DOHH2 (cell line): ENCODE results near the gene FAAH.

Experiments used
- H3F3A ChIP-seq: fragments of 200-600 bp; sonication (generic), shearing (Covaris generic); 2 replicates; pipeline ENCODE4 v1.6.0; 2016; ENCODE audit warnings: antibody characterized with exemption, mild to moderate bottlenecking; ENCODE audit not compliant: control insufficient read depth, insufficient read depth
- H3K27ac ChIP-seq: fragments of 200-600 bp; sonication (generic); 2 replicates; pipeline ENCODE4 v1.5.1; 2014; ENCODE audit warnings: low read depth, mild to moderate bottlenecking, low read length, moderate library complexity
- H3K27me3 ChIP-seq: fragments of 200-600 bp; sonication (generic); 2 replicates; pipeline ENCODE4 v1.6.1; 2014; ENCODE audit warnings: mild to moderate bottlenecking, low read length, mixed read lengths; ENCODE audit not compliant: control insufficient read depth
- H3K36me3 ChIP-seq: fragments of 200-600 bp; sonication (generic); 2 replicates; pipeline ENCODE4 v1.6.1; 2014; ENCODE audit warnings: mild to moderate bottlenecking, low read length, moderate library complexity, mixed read lengths; ENCODE audit not compliant: control insufficient read depth
- H3K4me1 ChIP-seq: fragments of 200-600 bp; sonication (generic); 2 replicates; pipeline ENCODE4 v1.6.1; 2014; ENCODE audit warnings: mild to moderate bottlenecking, low read length, mixed read lengths; ENCODE audit not compliant: control insufficient read depth
- H3K4me2 ChIP-seq: fragments of 200-600 bp; sonication (generic); 2 replicates; pipeline ENCODE4 v1.6.0; 2014; ENCODE audit warnings: mild to moderate bottlenecking, low read length, moderate library complexity
- H3K4me3 ChIP-seq: fragments of 200-600 bp; sonication (generic); 2 replicates; pipeline ENCODE4 v1.5.1; 2014; ENCODE audit warnings: mild to moderate bottlenecking, low read length, mixed read lengths
- H3K79me2 ChIP-seq: fragments of 200-600 bp; sonication (generic); 2 replicates; pipeline ENCODE4 v1.6.1; 2014; ENCODE audit warnings: mild to moderate bottlenecking, low read length, mixed read lengths; ENCODE audit not compliant: control insufficient read depth
- H3K9me2 ChIP-seq: fragments of 200-600 bp; sonication (generic); replicated peaks from 2 replicates; pipeline ENCODE4 v1.6.1; 2014; ENCODE audit warnings: mild to moderate bottlenecking, low read length, mixed read lengths; ENCODE audit not compliant: control insufficient read depth
- H3K9me3 ChIP-seq: fragments of 200-600 bp; sonication (generic); 2 replicates; pipeline ENCODE4 v1.6.1; 2014; ENCODE audit warnings: antibody characterized with exemption, low read length, mixed read lengths; ENCODE audit not compliant: control insufficient read depth, insufficient read depth
- H4K20me1 ChIP-seq: fragments of 200-600 bp; sonication (generic); 2 replicates; pipeline ENCODE4 v1.6.0; 2014; ENCODE audit warnings: low read depth, mild to moderate bottlenecking, antibody characterized with exemption, low read length, moderate library complexity; ENCODE audit not compliant: control insufficient read depth, insufficient read depth
- CTCF ChIP-seq: fragments of 200-600 bp; sonication (generic); IDR thresholded peaks from one replicate; pipeline ENCODE4 v1.5.1; 2014; ENCODE audit warnings: antibody characterized with exemption, mild to moderate bottlenecking, low read depth, low read length; ENCODE audit not compliant: poor library complexity, severe bottlenecking
- EZH2phosphoT487 ChIP-seq: fragments of 200-600 bp; sonication (generic); IDR thresholded peaks from 2 replicates; pipeline ENCODE4 v1.6.1; 2017; ENCODE audit warnings: borderline replicate concordance, mild to moderate bottlenecking, antibody characterized with exemption, low read length, moderate library complexity, mixed read lengths

FAAH gene

GRCh38 chr1:46412893-46413595, 18.9 kb downstream of the FAAH start:
- Histone ChIP-seq H3K4me3 (no peak overlapping the region), H3K79me2 (no peaks in the 10 kb centered on the region), H3K9me2 (no peaks in the 10 kb centered on the region), H3K36me3 (no peaks in the 10 kb centered on the region), H3K9me3 (no peaks in the 10 kb centered on the region), H3F3A (no peaks in the 10 kb centered on the region), H3K27me3 (no peaks in the 10 kb centered on the region), H3K4me2 (no peak overlapping the region), H3K27ac (no peak overlapping the region), H4K20me1 (no peaks in the 10 kb centered on the region), H3K4me1 (no peaks in the 10 kb centered on the region)
- TF ChIP-seq CTCF = no peak

- H3K9me3 ChIP-seq = no peaks in the 10 kb centered on the region
- no peaks in the 10 kb centered on the region for H3K36me3 ChIP-seq
- H3F3A ChIP-seq = no peaks in the 10 kb centered on the region
- H3K4me2 ChIP-seq = no peak overlapping the region
- TF ChIP-seq EZH2phosphoT487 (no peak), CTCF (peak; percentile 49)
- no peak overlapping the region for H3K4me3 ChIP-seq
- H3K9me2 ChIP-seq = no peaks in the 10 kb centered on the region
- H3K27me3 ChIP-seq = no peaks in the 10 kb centered on the region; the same call in 1 of the 2 replicates
- H3K27ac ChIP-seq = no peak overlapping the region
- H4K20me1 ChIP-seq = no peaks in the 10 kb centered on the region
- no peaks in the 10 kb centered on the region for H3K79me2 ChIP-seq
- H3K4me1 ChIP-seq = no peaks in the 10 kb centered on the region
Measured at GRCh38 chr1:46413596-46413985, 19.5 kb downstream of the FAAH start.

GRCh38 chr1:46415514-46415913, 21.4 kb downstream of the FAAH start:
- no peaks in the 10 kb centered on the region for H3K4me1 ChIP-seq
- H3K79me2 ChIP-seq = no peaks in the 10 kb centered on the region
- no peak overlapping the region for H3K27ac ChIP-seq
- H3K36me3 ChIP-seq = no peaks in the 10 kb centered on the region
- H3K27me3 ChIP-seq = no peaks in the 10 kb centered on the region; the same call in none of the 2 replicates
- no peaks in the 10 kb centered on the region for H3K9me2 ChIP-seq
- no peaks in the 10 kb centered on the region for H4K20me1 ChIP-seq
- H3K4me3 ChIP-seq = no peak overlapping the region
- H3K9me3 ChIP-seq = no peaks in the 10 kb centered on the region
- no peak for TF ChIP-seq EZH2phosphoT487
- no peak for TF ChIP-seq CTCF
- H3K4me2 ChIP-seq = no peak overlapping the region
- no peaks in the 10 kb centered on the region for H3F3A ChIP-seq

GRCh38 chr1:46418976-46419375, 24.9 kb downstream of the FAAH start:
- Histone ChIP-seq H3K79me2 (no peaks in the 10 kb centered on the region), H3K4me2 (no peak overlapping the region)
- no peak for TF ChIP-seq CTCF
- no peak for TF ChIP-seq EZH2phosphoT487

More at GRCh38 chr1:46418976-46419375, 24.9 kb downstream of the FAAH start:
- Histone ChIP-seq H3K36me3 (no peaks in the 10 kb centered on the region), H3K9me2 (no peaks in the 10 kb centered on the region), H3F3A (no peaks in the 10 kb centered on the region), H3K9me3 (no peaks in the 10 kb centered on the region), H3K27me3 (peaks cover 5% of the 10 kb centered on the region), H3K27ac (no peak overlapping the region), H4K20me1 (no peaks in the 10 kb centered on the region), H3K4me1 (no peaks in the 10 kb centered on the region), H3K4me3 (no peak overlapping the region)
